Melanocyte of skin (primary cell): ENCODE results near the gene ATP8B2. TPM values are rescaled to one million over a fixed set of nuclear protein-coding genes. Genes with fewer than 3 reads are reported as not detected.

ENCODE experiments used
- small RNA-seq, 2 donors: library from RNA; depleted of rRNA; stranded (forward); fragments of <200 nt; gene quantifications; one replicate each; pipeline ENCODE3, GENCODE V24; 2012
- total RNA-seq, 2 donors: library from RNA; depleted of rRNA; stranded (reverse); fragments of >200 nt; gene quantifications; 2 replicates each; pipeline ENCODE4 v1.2.3, GENCODE V29; 2012

ATP8B2 gene
- total RNA-seq = 100 to 1,000 TPM in 1 of 2 donors, 10 to 100 TPM in 1; 87.6 to 112 TPM

DNA sequence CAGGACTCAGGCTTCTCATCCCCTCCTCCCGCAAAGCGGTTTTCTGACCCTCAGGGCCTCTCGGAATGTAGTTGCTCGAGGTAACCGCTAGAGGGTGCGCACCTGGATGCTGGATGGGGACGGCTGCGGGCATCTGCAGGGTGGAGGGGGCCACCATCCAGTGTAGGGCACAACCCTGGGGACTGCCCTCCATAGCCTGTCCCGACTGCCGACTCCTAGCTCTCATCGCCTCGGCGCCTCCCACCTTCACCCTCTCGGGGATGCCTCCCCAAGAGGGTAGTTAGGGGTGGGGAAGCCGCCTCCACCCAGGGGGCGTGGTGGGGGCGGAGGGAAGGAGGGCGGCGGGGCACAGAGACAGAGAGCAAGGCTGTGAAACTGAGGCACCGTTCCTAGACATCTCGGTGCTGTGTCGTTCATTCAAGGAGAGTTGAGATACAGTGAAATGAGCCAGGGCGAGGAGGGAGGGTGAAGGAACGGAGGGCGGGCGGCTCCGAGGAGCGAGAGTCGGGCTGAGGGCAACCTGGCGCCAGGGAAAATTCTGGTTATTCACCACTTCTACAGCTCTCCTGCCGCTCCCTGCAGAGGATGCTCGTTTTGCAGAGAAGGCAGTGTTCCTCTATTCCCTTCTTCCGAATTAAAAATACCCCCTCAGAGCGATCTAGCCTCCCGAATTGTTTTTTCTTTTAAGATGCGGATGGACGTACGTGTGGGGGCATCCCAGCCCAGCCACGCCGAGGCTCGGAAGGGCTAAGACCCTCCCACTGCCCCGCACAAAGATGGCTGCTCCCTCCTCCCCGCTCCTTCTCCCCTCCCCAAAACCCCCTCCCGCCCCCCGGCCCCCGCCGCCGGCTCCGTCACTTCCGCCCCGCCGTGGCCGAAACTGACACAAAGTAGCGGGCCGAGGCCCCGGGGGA is at the start of gene ATP8B2:
TSS of gene ATP8B2 (plus strand) at position 857 of the 914 bp plus-strand sequence. CDS start 2,617 bp downstream, outside the sequence.

DNA sequence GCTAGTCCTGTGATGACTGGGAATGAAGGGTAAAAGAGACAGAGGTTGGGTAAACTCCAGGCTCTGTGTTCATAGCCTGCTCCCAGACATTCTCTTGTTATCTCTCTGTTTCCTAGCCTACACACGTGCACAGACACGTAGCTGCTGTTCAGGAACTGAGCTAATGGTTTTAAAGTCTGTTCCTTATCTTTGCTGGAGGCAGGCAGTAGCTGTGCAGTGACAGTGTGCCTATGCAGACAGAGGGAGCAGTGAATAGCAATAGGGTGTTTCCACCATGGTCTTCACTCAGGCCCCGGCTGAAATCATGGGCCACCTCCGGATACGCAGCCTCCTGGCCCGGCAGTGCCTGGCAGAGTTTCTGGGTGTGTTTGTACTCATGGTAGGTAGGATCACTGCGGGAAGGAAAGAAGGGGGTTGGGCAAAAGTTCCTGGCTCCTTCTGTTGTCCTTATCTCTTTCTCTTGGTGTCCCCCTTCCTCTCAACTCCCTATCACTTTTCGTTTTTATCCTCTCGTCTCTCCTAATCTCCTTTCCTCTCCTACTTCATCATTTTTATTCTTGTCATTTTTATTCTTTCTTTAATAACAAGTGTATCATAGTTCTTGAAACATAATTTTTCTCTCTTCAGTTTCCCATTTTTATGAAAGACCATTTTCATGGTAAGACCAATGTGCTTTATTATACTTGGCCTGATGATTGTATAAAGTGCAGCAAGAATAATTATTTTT is 4.3 kb upstream of the ATP8B2 start, which contains the start of gene AQP10:
TSS of gene AQP10 (plus strand) at position 212 of the 727 bp plus-strand sequence. CDS start at position 275, 63 bp downstream.

Small RNA genes lying within 50 kb of the gene (small RNA-seq; reads per million reads assigned to genes)
- gene RF00273 = 0 to 0.06 reads per million in 2 donors
- 0 reads per million in 2 donors for gene RNU6-121P
- 0 reads per million in 2 donors for gene RNU6-239P
- gene RNU7-57P = 0 reads per million in 2 donors

Other genes starting within 250 kb of the ATP8B2 start
- gene NUP210L, start 170.5 kb upstream of the ATP8B2 start, total RNA-seq = under 1 TPM; under 0.01 TPM
- gene TPM3, start 133.4 kb upstream of the ATP8B2 start, total RNA-seq = 100 to 1,000 TPM; 413 to 623 TPM
- gene CFAP141, start 119.2 kb upstream of the ATP8B2 start, total RNA-seq = not detected
- gene UBAP2L, start 104.6 kb upstream of the ATP8B2 start, total RNA-seq = 10 to 100 TPM; 93.6 to 94.3 TPM
- gene HAX1, start 52.9 kb upstream of the ATP8B2 start, total RNA-seq = 100 to 1,000 TPM; 123 to 133 TPM
- not detected for gene AQP10, start 4.4 kb upstream of the ATP8B2 start, total RNA-seq
- gene IL6R, start 79.8 kb downstream of the ATP8B2 start, total RNA-seq = 10 to 100 TPM; 21.0 to 47.0 TPM
- gene TDRD10, start 176.7 kb downstream of the ATP8B2 start, total RNA-seq = not detected
- gene SHE, start 176.9 kb downstream of the ATP8B2 start, total RNA-seq = under 1 TPM; under 0.01 to 1.00 TPM
- gene UBE2Q1, start 233.1 kb downstream of the ATP8B2 start, total RNA-seq = 10 to 100 TPM; 29.3 to 34.0 TPM
- gene CHRNB2, start 242.3 kb downstream of the ATP8B2 start, total RNA-seq = under 1 TPM; under 0.01 to 0.33 TPM